H54 (cell line): ENCODE measurements around the gene ASPDH.
"Not testable (repeated sequence)": the region's sequence is repeated elsewhere in the genome, so short reads cannot be mapped to it uniquely, and the experiment has no call there.

Experiments used
- DNase-seq: peaks from one replicate; pipeline ENCODE4 v3.0.0; 2011; ENCODE audit warnings: low spot score, mixed read lengths; ENCODE audit not compliant: insufficient read length
- FAIRE-seq: peaks from 3 replicates; lab custom pipeline; 2011; peaks lifted over from hg19 to GRCh38; lab: Jason Lieb, UNC
- POLR2A ChIP-seq: IDR thresholded peaks from 2 replicates; pipeline ENCODE4 v1.6.1; 2011; ENCODE audit warnings: low read depth, mild to moderate bottlenecking, low read length

Gene ASPDH

GRCh38 chr19:50478901-50479715 is 34.6 kb downstream of the ASPDH start:
- no peak for TF ChIP-seq POLR2A
- FAIRE-seq, result no peak
- DNase-seq, result no peak

GRCh38 chr19:50477751-50478515 is 35.8 kb downstream of the ASPDH start:
- no peak for TF ChIP-seq POLR2A
- FAIRE-seq, result no peak
- DNase-seq, result no peak

GRCh38 chr19:50476907-50477238 is 36.8 kb downstream of the ASPDH start:
- TF ChIP-seq POLR2A, result no peak
- FAIRE-seq (no peak), DNase-seq (no peak)

- FAIRE-seq (no peak), DNase-seq (peak; percentile 99)
- TF ChIP-seq POLR2A, result peak; percentile 88
Observed at GRCh38 chr19:50476224-50476906, 37.3 kb downstream of the ASPDH start, which contains the start of the genes EMC10 and GARIN5A. TSS of gene EMC10 (plus strand) at chr19:50476507. CDS start at chr19:50476545, 38 bp downstream. TSS of gene GARIN5A (minus strand) at chr19:50476848. CDS start at chr19:50476388, 460 bp downstream.

GRCh38 chr19:50475736-50476223 is 37.9 kb downstream of the ASPDH start:
- DNase-seq, result no peak
- FAIRE-seq, result no peak
- TF ChIP-seq POLR2A, result no peak

- TF ChIP-seq POLR2A, result no peak
- DNase-seq (no peak), FAIRE-seq (no peak)
Observed at GRCh38 chr19:50475101-50475568, 38.6 kb downstream of the ASPDH start.

GRCh38 chr19:50473336-50473735 is 40.4 kb downstream of the ASPDH start:
- FAIRE-seq, DNase-seq: not testable (repeated sequence)

GRCh38 chr19:50468818-50469217 is 44.9 kb downstream of the ASPDH start:
- TF ChIP-seq POLR2A, result no peak
- FAIRE-seq (no peak), DNase-seq (no peak)

- no peak for TF ChIP-seq POLR2A
- DNase-seq (no peak), FAIRE-seq (no peak)
Observed at GRCh38 chr19:50467566-50467965, 46.1 kb downstream of the ASPDH start.

GRCh38 chr19:50466706-50467039 is 47.0 kb downstream of the ASPDH start:
- FAIRE-seq (no peak), DNase-seq (no peak)
- no peak for TF ChIP-seq POLR2A

GRCh38 chr19:50465986-50466705 is 47.6 kb downstream of the ASPDH start:
- DNase-seq (no peak), FAIRE-seq (no peak)
- no peak for TF ChIP-seq POLR2A

GRCh38 chr19:50465000-50465399 is 48.7 kb downstream of the ASPDH start:
- DNase-seq (no peak), FAIRE-seq (no peak)
- no peak for TF ChIP-seq POLR2A

- no peak for TF ChIP-seq POLR2A
- no peak for DNase-seq
- FAIRE-seq, result no peak
Observed at GRCh38 chr19:50464348-50464747, 49.4 kb downstream of the ASPDH start.
